HG02610 (cell line): Measurements from ENCODE around the gene KIAA1586.

Experiments
- ATAC-seq: cut with Tn5 transposase; IDR thresholded peaks from one replicate; pipeline ENCODE4 v1.9.1; 2021; ENCODE audit warnings: mild to moderate bottlenecking, moderate library complexity; ENCODE audit not compliant: unreplicated experiment

KIAA1586 gene

DNA sequence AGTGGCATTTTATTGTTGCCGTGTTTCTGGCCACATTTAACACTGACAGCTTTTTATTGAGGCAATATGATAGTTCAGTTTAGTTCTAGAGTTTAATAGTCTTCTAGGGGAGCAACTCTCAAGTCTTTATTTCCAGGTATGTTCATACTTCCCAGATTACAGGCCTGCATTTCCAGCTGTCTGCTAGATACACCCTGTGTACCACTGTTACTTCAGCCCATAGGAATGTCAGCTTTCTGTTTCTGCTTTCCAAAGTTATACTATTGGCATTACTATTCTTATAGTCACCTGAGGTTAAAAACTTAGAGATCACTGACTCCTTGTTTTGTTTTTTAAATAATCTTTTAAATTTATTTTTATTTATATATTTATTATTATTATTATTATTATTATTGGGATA is 51.1 kb downstream of the KIAA1586 start:
- no peak for ATAC-seq

DNA sequence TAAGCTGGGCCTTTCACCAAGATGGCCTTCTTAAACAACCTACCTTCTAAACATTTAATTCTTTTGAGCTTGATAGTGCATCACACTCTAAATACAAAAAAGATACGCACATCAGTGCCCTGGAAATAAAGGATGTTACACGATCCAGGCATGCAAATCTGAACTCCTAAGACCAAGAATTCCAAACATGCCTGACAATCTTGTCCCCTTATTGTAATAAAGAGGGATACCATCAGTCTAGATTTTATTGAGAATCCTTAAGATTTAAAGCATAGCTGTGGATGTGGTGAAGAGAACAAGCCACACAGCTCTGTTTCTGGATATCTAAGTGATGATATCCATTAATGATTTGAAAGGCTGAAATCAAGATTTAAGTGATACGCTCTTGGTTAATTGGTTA is 56.5 kb downstream of the KIAA1586 start:
- ATAC-seq, result no peak

DNA sequence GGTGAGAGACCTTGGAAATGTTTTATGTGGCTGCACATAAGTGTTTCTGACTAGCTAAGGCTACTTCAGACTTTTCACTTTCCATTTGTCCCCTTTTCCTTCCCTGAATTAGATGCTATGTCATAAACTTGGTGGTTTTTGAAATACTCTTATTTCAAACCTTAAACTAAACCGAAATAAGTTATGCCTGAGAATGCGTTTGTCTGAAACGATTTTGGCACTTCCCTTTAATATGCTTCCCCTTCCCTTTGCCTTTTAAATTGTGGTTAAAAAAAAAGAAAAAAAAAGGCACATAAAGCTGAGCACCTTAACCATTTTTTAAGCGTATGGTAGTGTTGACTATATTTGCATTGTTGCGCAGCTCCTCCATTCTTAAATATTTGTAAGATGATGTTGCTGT is 57.8 kb downstream of the KIAA1586 start:
- ATAC-seq, result no peak
